ENCODE results near the gene MFSD1. TPM values are rescaled to one million over a fixed set of nuclear protein-coding genes. Genes with fewer than 3 reads are reported as not detected.

The MFSD1 gene
- total and polyA plus RNA-seq, 2 of the 13 experiments (the other 11 are each of a cell fraction or from before 2014, with no cell fraction given) = 17.3 to 37.9 TPM

- peak; percentile 19; the same call in 1 of the 2 replicates for TF ChIP-seq ARID5B (CRISPR knock-in tag; IDR thresholded peaks at IDR 0.05)
- peak; percentile 29; the same call in 1 of the 2 replicates for TF ChIP-seq SALL1 (CRISPR knock-in tag; IDR thresholded peaks at IDR 0.05)
- 0 out of 2 replicates have a peak, but pooled peaks have one; percentile 38 for TF ChIP-seq ZNF292 (CRISPR knock-in tag; IDR thresholded peaks at IDR 0.05; ENCODE audit: borderline replicate concordance, low read depth)
Measured at GRCh38 chr3:158768361-158768787, 33.5 kb upstream of the MFSD1 start (continued).

- DNase-seq (ENCODE audit: low spot score) (peak; percentile 90), ATAC-seq (peak; percentile 70), FAIRE-seq (peak; percentile 89)
- H3K27ac ChIP-seq (ENCODE audit: extremely low read length, insufficient read depth, low read length) = peak overlapping the region; percentile 58
- H3K27me3 ChIP-seq (ENCODE audit: control insufficient read depth in 1 of 2, insufficient read depth in 2 of 2, low read length in 2 of 2) = no peaks in the 10 kb centered on the region
- H2AFZ ChIP-seq (ENCODE audit: low read length) = no peak overlapping the region
- H3K9me3 ChIP-seq (ENCODE audit: low read length) = no peaks in the 10 kb centered on the region
- H3K4me1 ChIP-seq (ENCODE audit: insufficient read depth, low read length) = peaks cover 50% of the 10 kb centered on the region
- no peaks in the 10 kb centered on the region for H3K36me3 ChIP-seq (replicated peaks in 1 of 2; ENCODE audit: control insufficient read depth in 1 of 2, insufficient read depth in 2 of 2, low read length in 2 of 2)
- H4K20me1 ChIP-seq (ENCODE audit: insufficient read depth, low read length) = no peaks in the 10 kb centered on the region
- H3K79me2 ChIP-seq (ENCODE audit: insufficient read depth, low read length) = no peaks in the 10 kb centered on the region
- ChIA-PET CTCF (ENCODE audit: low intra/inter-chr PET ratio, low total read pairs) (no interaction called here), POLR2A (interaction anchor here (1.8 kb wide), 1 partner anchor 9 kb away, joined by 6 read pairs; no protein-coding TSS in a partner anchor)
- H3K4me2 ChIP-seq (ENCODE audit: low read depth, low read length) = peak overlapping the region; percentile 94
- in situ Hi-C loops (cut with HindIII; ENCODE audit: extremely low pct_ligation_motif_present, low pct_unique_long_range_greater_than_20kb) = no loop called here
- 4% methylated on average over 8 of the region's 8 CpGs for WGBS (ENCODE audit: low lambda C conversion rate)
- intact Hi-C loops (cut with micrococcal nuclease; ENCODE audit: unreplicated experiment) = loop anchor here (5.0 kb wide), 1 partner anchor 42 kb away; no protein-coding TSS in a partner anchor
- no TSS peak for BruUV-seq (replicated peaks)
- H3K9ac ChIP-seq (ENCODE audit: insufficient read depth, low read depth, low read length) = peak overlapping the region; percentile 61
- peak overlapping the region; percentile 44 to 64 (median 55) for H3K4me3 ChIP-seq (replicated peaks in 1 of 3; ENCODE audit: insufficient read depth in 1 of 3, low read depth in 2 of 3, low read length in 3 of 3)
- TF ChIP-seq CEBPZ (IDR thresholded peaks at IDR 0.05; ENCODE audit: low read length) (no peak), EP300 (IDR thresholded peaks at IDR 0.05; ENCODE audit: low read depth in 2 of 2, low read length in 2 of 2) (peak in 1 of 2 experiments; percentile 81; a peak in 2 of 4 replicates), EP300 (CRISPR knock-in tag; IDR thresholded peaks at IDR 0.05; ENCODE audit: borderline replicate concordance) (peak; percentile 21; the same call in 1 of the 2 replicates), ATF5 (CRISPR knock-in tag; IDR thresholded peaks at IDR 0.05; ENCODE audit: low read depth) (no peak), ZFP37 (CRISPR knock-in tag; IDR thresholded peaks at IDR 0.05; ENCODE audit: borderline replicate concordance) (no peak), SSRP1 (CRISPR knock-in tag; IDR thresholded peaks at IDR 0.05) (peak; percentile 57; the same call in 1 of the 2 replicates), SOX5 (CRISPR knock-in tag; IDR thresholded peaks at IDR 0.05; ENCODE audit: borderline replicate concordance) (peak; percentile 35; the same call in 1 of the 2 replicates), FOXA1 (IDR thresholded peaks at IDR 0.05) (no peak), FOXA1 (CRISPR knock-in tag; IDR thresholded peaks at IDR 0.05) (peak; percentile 33; the same call in 1 of the 2 replicates), CENPBD1 (CRISPR knock-in tag; IDR thresholded peaks at IDR 0.05; ENCODE audit: borderline replicate concordance, low read depth) (no peak), TSC22D2 (CRISPR knock-in tag; IDR thresholded peaks at IDR 0.05; ENCODE audit: borderline replicate concordance) (no peak)
Measured at GRCh38 chr3:158768881-158769543, 32.8 kb upstream of the MFSD1 start.

Measured in HepG2 (cell line).